ENCODE measurements around the gene GALT. TPM values are rescaled to one million over a fixed set of nuclear protein-coding genes. Genes with fewer than 3 reads are reported as not detected.

The GALT gene
- total and polyA plus RNA-seq, 2 of the 13 experiments (the other 11 are each of a cell fraction or from before 2014, with no cell fraction given) = 40.4 to 46.3 TPM

GRCh38 chr9:34686732-34687131 lies 40.3 kb downstream of the GALT start:
- ChIA-PET POLR2A (no interaction called here), CTCF (ENCODE audit: low intra/inter-chr PET ratio, low total read pairs) (no interaction called here)
- H3K27ac ChIP-seq (ENCODE audit: extremely low read length, insufficient read depth, low read length) = no peak overlapping the region
- H3K27me3 ChIP-seq (ENCODE audit: control insufficient read depth in 1 of 2, insufficient read depth in 2 of 2, low read length in 2 of 2) = no peaks in the 10 kb centered on the region
- in situ Hi-C loops (cut with HindIII; ENCODE audit: extremely low pct_ligation_motif_present, low pct_unique_long_range_greater_than_20kb) (no loop called here), intact Hi-C loops (cut with micrococcal nuclease; ENCODE audit: unreplicated experiment) (no loop called here)
- DNase-seq (ENCODE audit: low spot score) (no peak), FAIRE-seq (no peak), ATAC-seq (no peak)
- no peaks in the 10 kb centered on the region for H3K36me3 ChIP-seq (replicated peaks in 1 of 2; ENCODE audit: control insufficient read depth in 1 of 2, insufficient read depth in 2 of 2, low read length in 2 of 2)
- WGBS (ENCODE audit: low lambda C conversion rate) = 93% methylated on average over 1 of the region's 1 CpG
- H3K4me2 ChIP-seq (ENCODE audit: low read depth, low read length) = no peak overlapping the region
- H4K20me1 ChIP-seq (ENCODE audit: insufficient read depth, low read length) = no peaks in the 10 kb centered on the region
- no TSS peak for BruUV-seq (replicated peaks)
- no peak overlapping the region for H3K9ac ChIP-seq (ENCODE audit: insufficient read depth, low read depth, low read length)
- no peak overlapping the region for H3K4me3 ChIP-seq (replicated peaks in 1 of 3; ENCODE audit: insufficient read depth in 1 of 3, low read depth in 2 of 3, low read length in 3 of 3)
- no peaks in the 10 kb centered on the region for H3K79me2 ChIP-seq (ENCODE audit: insufficient read depth, low read length)
- no peak overlapping the region for H2AFZ ChIP-seq (ENCODE audit: low read length)
- TF ChIP-seq ZNF740 (CRISPR knock-in tag; IDR thresholded peaks at IDR 0.05) (no peak), SMAD9 (CRISPR knock-in tag; IDR thresholded peaks at IDR 0.05) (no peak)
- H3K4me1 ChIP-seq (ENCODE audit: insufficient read depth, low read length) = peaks cover 56% of the 10 kb centered on the region
- H3K9me3 ChIP-seq (ENCODE audit: low read length) = no peaks in the 10 kb centered on the region

DNA sequence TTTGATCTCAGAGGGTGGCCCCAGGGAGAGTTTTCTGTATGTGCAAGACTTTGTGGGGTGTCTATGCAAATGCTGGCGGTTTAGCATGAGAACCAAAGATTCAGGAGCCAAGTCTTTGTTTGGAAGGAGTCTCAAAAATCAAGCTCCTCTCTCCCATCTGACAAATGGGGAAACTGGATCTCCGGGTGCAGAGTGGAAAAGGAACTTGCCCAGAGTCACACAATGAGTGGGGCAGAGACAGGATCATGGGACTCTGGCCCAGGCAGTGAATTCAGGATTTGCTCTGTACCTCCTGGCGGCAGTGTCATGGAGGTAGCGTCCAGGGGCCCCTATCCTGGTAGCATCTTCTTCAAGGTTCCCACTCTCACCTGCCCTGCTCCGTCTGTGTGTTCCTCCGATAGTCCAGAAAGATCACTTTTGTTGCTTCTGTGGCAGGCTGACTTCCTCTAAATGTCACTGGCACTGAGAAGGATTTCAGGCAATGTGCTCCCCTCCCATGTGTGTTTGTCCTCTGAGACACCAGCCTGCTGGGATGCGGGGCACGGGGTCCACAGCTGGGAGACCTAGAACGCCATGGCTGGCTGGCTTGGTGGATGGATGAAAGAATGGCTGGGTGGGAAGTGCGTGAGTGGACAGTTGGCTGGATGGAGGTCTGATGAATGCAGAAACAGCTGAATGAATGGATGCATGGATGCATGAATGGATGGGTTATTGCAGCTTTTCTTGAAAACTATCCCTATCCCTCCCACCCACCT lies 41.0 kb downstream of the GALT start:
- Histone ChIP-seq H3K27ac (ENCODE audit: extremely low read length, insufficient read depth, low read length) (no peak overlapping the region), H3K27me3 (ENCODE audit: control insufficient read depth in 1 of 2, insufficient read depth in 2 of 2, low read length in 2 of 2) (no peaks in the 10 kb centered on the region), H3K9me3 (ENCODE audit: low read length) (no peaks in the 10 kb centered on the region), H4K20me1 (ENCODE audit: insufficient read depth, low read length) (no peaks in the 10 kb centered on the region), H2AFZ (ENCODE audit: low read length) (no peak overlapping the region), H3K4me1 (ENCODE audit: insufficient read depth, low read length) (peaks cover 56% of the 10 kb centered on the region), H3K4me3 (replicated peaks in 1 of 3; ENCODE audit: insufficient read depth in 1 of 3, low read depth in 2 of 3, low read length in 3 of 3) (no peak overlapping the region), H3K9ac (ENCODE audit: insufficient read depth, low read depth, low read length) (no peak overlapping the region), H3K36me3 (replicated peaks in 1 of 2; ENCODE audit: control insufficient read depth in 1 of 2, insufficient read depth in 2 of 2, low read length in 2 of 2) (no peaks in the 10 kb centered on the region), H3K4me2 (ENCODE audit: low read depth, low read length) (no peak overlapping the region), H3K79me2 (ENCODE audit: insufficient read depth, low read length) (no peaks in the 10 kb centered on the region)
- TF ChIP-seq SP140L (CRISPR knock-in tag; IDR thresholded peaks at IDR 0.05; ENCODE audit: borderline replicate concordance) = no peak
- no peak for TF ChIP-seq MAZ (IDR thresholded peaks at IDR 0.05; ENCODE audit: borderline replicate concordance, low read depth, low read length)
- 0 out of 2 replicates have a peak, but pooled peaks have one; percentile 8 for TF ChIP-seq MAZ (CRISPR knock-in tag; IDR thresholded peaks at IDR 0.05; ENCODE audit: low read depth)
- ChIA-PET POLR2A (no interaction called here), CTCF (ENCODE audit: low intra/inter-chr PET ratio, low total read pairs) (no interaction called here)
- no peak for DNase-seq (ENCODE audit: low spot score)
- no peak for FAIRE-seq
- ATAC-seq = no peak
- in situ Hi-C loops (cut with HindIII; ENCODE audit: extremely low pct_ligation_motif_present, low pct_unique_long_range_greater_than_20kb) = no loop called here
- BruUV-seq (replicated peaks) = no TSS peak
- intact Hi-C loops (cut with micrococcal nuclease; ENCODE audit: unreplicated experiment) = loop anchor here (1.0 kb wide), 1 partner anchor 12 kb away; no protein-coding TSS in a partner anchor
- WGBS (ENCODE audit: low lambda C conversion rate) = 83% methylated on average over 8 of the region's 10 CpGs

Data from HepG2 (cell line).